H1 (cell line): ENCODE measurements around the gene EHBP1. TPM values are rescaled to one million over a fixed set of nuclear protein-coding genes. Genes with fewer than 3 reads are reported as not detected.

Experiments used
- CHD2 ChIP-seq: IDR thresholded peaks from 2 replicates; pipeline ENCODE4 v1.6.1; 2012; ENCODE audit warnings: low read length, improper control_type of control experiment
- E2F6 ChIP-seq: IDR thresholded peaks from 2 replicates; pipeline ENCODE4 v1.6.1; 2012; ENCODE audit warnings: inconsistent platforms
- EZH2 ChIP-seq: fragments of 200-600 bp; sonication (generic); IDR thresholded peaks from 2 replicates; pipeline ENCODE4 v1.7.1; 2012; ENCODE audit warnings: low read depth, mild to moderate bottlenecking, moderate library complexity, low read length, inconsistent platforms; ENCODE audit not compliant: severe bottlenecking
- KDM4A ChIP-seq: IDR thresholded peaks from one replicate; pipeline ENCODE4 v1.7.1; 2012; ENCODE audit warnings: low read depth, mild to moderate bottlenecking, moderate library complexity, low read length, inconsistent platforms; ENCODE audit not compliant: severe bottlenecking
- PHF8 ChIP-seq: fragments of 200-600 bp; sonication (generic); conservative IDR thresholded peaks from 2 replicates; pipeline ENCODE4 v1.7.1; 2012; ENCODE audit warnings: low read depth, mild to moderate bottlenecking, inconsistent platforms, low read length, moderate library complexity
- RAD21 ChIP-seq, 2 experiments: IDR thresholded peaks in 1 of 2; conservative IDR thresholded peaks in 1 of 2; 2 replicates each; pipeline ENCODE4 v1.6.1; 2011; ENCODE audit warnings: low read depth in 2 of 2, low read length in 2 of 2, improper control_type of control experiment in 1 of 2, inconsistent platforms in 1 of 2, mild to moderate bottlenecking in 1 of 2, moderate library complexity in 1 of 2
- polyA plus RNA-seq, 7 experiments: library from polyadenylated mRNA; depleted of rRNA in 3 of 7; stranded (reverse) in 5 of 7; unstranded in 2 of 7; fragments of >200 nt in 5 of 7; fragments of 200-250 nt in 2 of 7; gene quantifications; 1 replicate in 5 of 7; 2 replicates in 1 of 7; 4 replicates in 1 of 7; pipeline versions ENCODE4 v1.2.1 to v1.2.3, GENCODE V29; 2011 to 2013; ENCODE audit warnings: missing spikeins in 2 of 7, mixed read lengths in 2 of 7
- total RNA-seq: library from RNA; stranded (reverse); fragmentation: NEBNext Ultra II Directional; extraction: Animal tissue kit (Norgen Biotek cat#: 25700); gene quantifications from 2 replicates; pipeline ENCODE4 v1.2.1, GENCODE V29; 2021
- TF ChIP-seq, protein P1 (sequence below): fragments of 300-600 bp; sonication (generic); IDR thresholded peaks from 2 replicates; pipeline ENCODE4 v1.7.1; 2012; ENCODE audit warnings: low read length, moderate library complexity, mild to moderate bottlenecking, inconsistent platforms; ENCODE audit not compliant: insufficient replicate concordance

Gene EHBP1
- total and polyA plus RNA-seq, 2 of the 8 experiments (the other 6 are each of a cell fraction or from before 2014, with no cell fraction given): 12.0 to 64.1 TPM

DNA sequence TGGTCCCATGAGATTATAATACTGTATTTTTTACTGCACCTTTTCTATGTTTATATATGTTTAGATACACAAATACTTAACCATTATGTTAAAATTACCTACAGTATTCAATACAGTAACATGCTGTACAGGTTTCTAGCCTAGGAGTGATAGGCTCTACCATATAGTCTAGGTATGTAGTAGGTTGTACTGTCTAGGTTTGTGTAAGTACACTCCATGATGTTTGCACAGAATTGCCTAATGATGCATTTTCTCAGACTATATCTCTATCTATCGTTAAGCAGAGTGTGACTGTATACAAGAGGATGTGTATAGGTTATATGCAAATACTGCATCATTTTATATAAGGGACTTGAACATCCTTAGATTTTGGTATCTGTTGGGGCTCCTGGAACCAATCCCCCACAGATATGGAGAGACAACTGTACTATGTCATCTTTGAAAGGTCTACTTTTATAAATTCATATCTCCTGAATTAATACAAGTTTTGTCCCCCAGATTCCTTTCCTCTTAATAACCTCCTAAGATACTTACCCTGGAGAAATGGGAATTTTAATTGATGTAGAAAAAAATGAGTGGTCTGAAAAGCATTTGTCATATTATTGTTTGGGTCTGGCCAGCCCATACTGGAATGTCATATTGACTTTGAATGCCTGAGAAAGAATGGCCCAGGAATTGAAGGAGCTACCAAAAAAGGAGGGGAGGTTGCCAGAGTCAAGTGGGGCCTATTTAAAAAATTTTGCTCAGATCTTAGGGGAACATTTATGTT lies 36.6 kb downstream of the EHBP1 start (continued):
- TF ChIP-seq CHD2 (no peak), KDM4A (no peak), EZH2 (no peak), RAD21 (IDR thresholded peaks at IDR 0.05 in 1 of 2, conservative IDR thresholded peaks at IDR 0.05 in 1 of 2; ENCODE audit: low read depth in 2 of 2, low read length in 2 of 2) (no peak), PHF8 (no peak), E2F6 (no peak)
- TF ChIP-seq, protein P1, sequence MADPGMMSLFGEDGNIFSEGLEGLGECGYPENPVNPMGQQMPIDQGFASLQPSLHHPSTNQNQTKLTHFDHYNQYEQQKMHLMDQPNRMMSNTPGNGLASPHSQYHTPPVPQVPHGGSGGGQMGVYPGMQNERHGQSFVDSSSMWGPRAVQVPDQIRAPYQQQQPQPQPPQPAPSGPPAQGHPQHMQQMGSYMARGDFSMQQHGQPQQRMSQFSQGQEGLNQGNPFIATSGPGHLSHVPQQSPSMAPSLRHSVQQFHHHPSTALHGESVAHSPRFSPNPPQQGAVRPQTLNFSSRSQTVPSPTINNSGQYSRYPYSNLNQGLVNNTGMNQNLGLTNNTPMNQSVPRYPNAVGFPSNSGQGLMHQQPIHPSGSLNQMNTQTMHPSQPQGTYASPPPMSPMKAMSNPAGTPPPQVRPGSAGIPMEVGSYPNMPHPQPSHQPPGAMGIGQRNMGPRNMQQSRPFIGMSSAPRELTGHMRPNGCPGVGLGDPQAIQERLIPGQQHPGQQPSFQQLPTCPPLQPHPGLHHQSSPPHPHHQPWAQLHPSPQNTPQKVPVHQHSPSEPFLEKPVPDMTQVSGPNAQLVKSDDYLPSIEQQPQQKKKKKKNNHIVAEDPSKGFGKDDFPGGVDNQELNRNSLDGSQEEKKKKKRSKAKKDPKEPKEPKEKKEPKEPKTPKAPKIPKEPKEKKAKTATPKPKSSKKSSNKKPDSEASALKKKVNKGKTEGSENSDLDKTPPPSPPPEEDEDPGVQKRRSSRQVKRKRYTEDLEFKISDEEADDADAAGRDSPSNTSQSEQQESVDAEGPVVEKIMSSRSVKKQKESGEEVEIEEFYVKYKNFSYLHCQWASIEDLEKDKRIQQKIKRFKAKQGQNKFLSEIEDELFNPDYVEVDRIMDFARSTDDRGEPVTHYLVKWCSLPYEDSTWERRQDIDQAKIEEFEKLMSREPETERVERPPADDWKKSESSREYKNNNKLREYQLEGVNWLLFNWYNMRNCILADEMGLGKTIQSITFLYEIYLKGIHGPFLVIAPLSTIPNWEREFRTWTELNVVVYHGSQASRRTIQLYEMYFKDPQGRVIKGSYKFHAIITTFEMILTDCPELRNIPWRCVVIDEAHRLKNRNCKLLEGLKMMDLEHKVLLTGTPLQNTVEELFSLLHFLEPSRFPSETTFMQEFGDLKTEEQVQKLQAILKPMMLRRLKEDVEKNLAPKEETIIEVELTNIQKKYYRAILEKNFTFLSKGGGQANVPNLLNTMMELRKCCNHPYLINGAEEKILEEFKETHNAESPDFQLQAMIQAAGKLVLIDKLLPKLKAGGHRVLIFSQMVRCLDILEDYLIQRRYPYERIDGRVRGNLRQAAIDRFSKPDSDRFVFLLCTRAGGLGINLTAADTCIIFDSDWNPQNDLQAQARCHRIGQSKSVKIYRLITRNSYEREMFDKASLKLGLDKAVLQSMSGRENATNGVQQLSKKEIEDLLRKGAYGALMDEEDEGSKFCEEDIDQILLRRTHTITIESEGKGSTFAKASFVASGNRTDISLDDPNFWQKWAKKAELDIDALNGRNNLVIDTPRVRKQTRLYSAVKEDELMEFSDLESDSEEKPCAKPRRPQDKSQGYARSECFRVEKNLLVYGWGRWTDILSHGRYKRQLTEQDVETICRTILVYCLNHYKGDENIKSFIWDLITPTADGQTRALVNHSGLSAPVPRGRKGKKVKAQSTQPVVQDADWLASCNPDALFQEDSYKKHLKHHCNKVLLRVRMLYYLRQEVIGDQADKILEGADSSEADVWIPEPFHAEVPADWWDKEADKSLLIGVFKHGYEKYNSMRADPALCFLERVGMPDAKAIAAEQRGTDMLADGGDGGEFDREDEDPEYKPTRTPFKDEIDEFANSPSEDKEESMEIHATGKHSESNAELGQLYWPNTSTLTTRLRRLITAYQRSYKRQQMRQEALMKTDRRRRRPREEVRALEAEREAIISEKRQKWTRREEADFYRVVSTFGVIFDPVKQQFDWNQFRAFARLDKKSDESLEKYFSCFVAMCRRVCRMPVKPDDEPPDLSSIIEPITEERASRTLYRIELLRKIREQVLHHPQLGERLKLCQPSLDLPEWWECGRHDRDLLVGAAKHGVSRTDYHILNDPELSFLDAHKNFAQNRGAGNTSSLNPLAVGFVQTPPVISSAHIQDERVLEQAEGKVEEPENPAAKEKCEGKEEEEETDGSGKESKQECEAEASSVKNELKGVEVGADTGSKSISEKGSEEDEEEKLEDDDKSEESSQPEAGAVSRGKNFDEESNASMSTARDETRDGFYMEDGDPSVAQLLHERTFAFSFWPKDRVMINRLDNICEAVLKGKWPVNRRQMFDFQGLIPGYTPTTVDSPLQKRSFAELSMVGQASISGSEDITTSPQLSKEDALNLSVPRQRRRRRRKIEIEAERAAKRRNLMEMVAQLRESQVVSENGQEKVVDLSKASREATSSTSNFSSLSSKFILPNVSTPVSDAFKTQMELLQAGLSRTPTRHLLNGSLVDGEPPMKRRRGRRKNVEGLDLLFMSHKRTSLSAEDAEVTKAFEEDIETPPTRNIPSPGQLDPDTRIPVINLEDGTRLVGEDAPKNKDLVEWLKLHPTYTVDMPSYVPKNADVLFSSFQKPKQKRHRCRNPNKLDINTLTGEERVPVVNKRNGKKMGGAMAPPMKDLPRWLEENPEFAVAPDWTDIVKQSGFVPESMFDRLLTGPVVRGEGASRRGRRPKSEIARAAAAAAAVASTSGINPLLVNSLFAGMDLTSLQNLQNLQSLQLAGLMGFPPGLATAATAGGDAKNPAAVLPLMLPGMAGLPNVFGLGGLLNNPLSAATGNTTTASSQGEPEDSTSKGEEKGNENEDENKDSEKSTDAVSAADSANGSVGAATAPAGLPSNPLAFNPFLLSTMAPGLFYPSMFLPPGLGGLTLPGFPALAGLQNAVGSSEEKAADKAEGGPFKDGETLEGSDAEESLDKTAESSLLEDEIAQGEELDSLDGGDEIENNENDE: no peak
